PC-3 (cell line): ENCODE data around the gene ZFHX3. TPM values are rescaled to one million over a fixed set of nuclear protein-coding genes. Genes with fewer than 3 reads are reported as not detected.

ENCODE experiments used
- ATAC-seq: fragments of 200-7000 bp; cut with Tn5 transposase; 2 replicates; pipeline ENCODE4 v1.9.1; 2020; ENCODE audit warnings: mild to moderate bottlenecking, moderate library complexity
- BruUV-seq: library from RNA; stranded (reverse); fragments of 400-500 nt; replicated peaks from 2 replicates; lab custom pipeline; 2021; lab: Mats Ljungman, UMichigan
- CTCF ChIA-PET: fragments of 300-600 bp; sonication (Branson Sonifier 250); formaldehyde crosslinking; loops from one replicate; lab custom pipeline; 2022; ENCODE audit warnings: antibody characterized with exemption; lab: Charles Lee
- POLR2A ChIA-PET: fragments of 300-600 bp; sonication (Branson Sonifier 250); formaldehyde crosslinking; loops from one replicate; lab custom pipeline; 2022; ENCODE audit warnings: antibody characterized with exemption; ENCODE audit not compliant: unreplicated experiment; lab: Charles Lee
- DNase-seq: peaks from one replicate; pipeline ENCODE4 v3.0.0-alpha.2; 2015
- H2AFZ ChIP-seq: fragments of 300-600 bp; sonication (generic); 2 replicates; pipeline ENCODE4 v1.6.0; 2016; ENCODE audit warnings: antibody characterized with exemption, low read length
- H3F3A ChIP-seq: fragments of 300-600 bp; sonication (generic); one replicate; pipeline ENCODE4 v1.6.0; 2017; ENCODE audit warnings: antibody characterized with exemption, low read length, control low read depth, mild to moderate bottlenecking; ENCODE audit not compliant: unreplicated experiment
- H3K27ac ChIP-seq: fragments of 300-600 bp; sonication (generic); 2 replicates; pipeline ENCODE4 v1.5.1; 2016; ENCODE audit warnings: mild to moderate bottlenecking, low read length
- H3K27me3 ChIP-seq: fragments of 300-600 bp; sonication (generic); 2 replicates; pipeline ENCODE4 v1.6.1; 2016; ENCODE audit warnings: low read length, mixed read lengths
- H3K36me3 ChIP-seq: fragments of 300-600 bp; sonication (generic); 2 replicates; pipeline ENCODE4 v1.6.1; 2016; ENCODE audit warnings: low read depth, mixed run types, low read length, mixed read lengths
- H3K4me1 ChIP-seq: fragments of 300-600 bp; sonication (generic); 2 replicates; pipeline ENCODE4 v1.5.1; 2016; ENCODE audit warnings: low read length; ENCODE audit not compliant: insufficient read depth
- H3K4me2 ChIP-seq: fragments of 300-600 bp; sonication (generic); 2 replicates; pipeline ENCODE4 v1.6.0; 2016; ENCODE audit warnings: low read length
- H3K4me3 ChIP-seq: fragments of 300-600 bp; sonication (generic); 2 replicates; pipeline ENCODE4 v1.5.1; 2016; ENCODE audit warnings: mild to moderate bottlenecking, low read length, mixed read lengths
- H3K79me2 ChIP-seq: fragments of 300-600 bp; sonication (generic); 2 replicates; pipeline ENCODE4 v1.6.1; 2017; ENCODE audit warnings: low read length, mixed read lengths
- H3K9ac ChIP-seq: fragments of 300-600 bp; sonication (generic); 2 replicates; pipeline ENCODE4 v1.6.0; 2016; ENCODE audit warnings: mild to moderate bottlenecking, low read length
- H3K9me2 ChIP-seq: fragments of 300-600 bp; sonication (generic); replicated peaks from 2 replicates; pipeline ENCODE4 v1.6.1; 2016; ENCODE audit warnings: mixed run types, low read length, mixed read lengths
- H3K9me3 ChIP-seq: fragments of 300-600 bp; sonication (generic); 2 replicates; pipeline ENCODE4 v1.6.1; 2016; ENCODE audit warnings: low read length, mixed read lengths
- H4K20me1 ChIP-seq: fragments of 300-600 bp; sonication (generic); 2 replicates; pipeline ENCODE4 v1.6.1; 2016; ENCODE audit warnings: low read length, mixed read lengths
- CTCF ChIP-seq: fragments of 300-600 bp; sonication (generic); conservative IDR thresholded peaks from 2 replicates; pipeline ENCODE4 v1.5.1; 2017; ENCODE audit warnings: antibody characterized with exemption, low read depth, mild to moderate bottlenecking, low read length
- EZH2 ChIP-seq: fragments of 300-600 bp; sonication (generic); IDR thresholded peaks from one replicate; pipeline ENCODE4 v1.6.1; 2017; ENCODE audit warnings: antibody characterized with exemption, mild to moderate bottlenecking, low read length; ENCODE audit not compliant: unreplicated experiment
- EZH2phosphoT487 ChIP-seq: fragments of 300-600 bp; sonication (generic); IDR thresholded peaks from 2 replicates; pipeline ENCODE4 v1.6.1; 2018; ENCODE audit warnings: mild to moderate bottlenecking, antibody characterized with exemption, low read length, borderline replicate concordance
- intact Hi-C: fragments of 100-400 bp; cut with micrococcal nuclease; formaldehyde crosslinking; loops from 2 replicates; pipeline ENCODE4 v1.9.0; 2023
- total RNA-seq: library from RNA; depleted of rRNA; stranded (reverse); fragments of >200 nt; gene quantifications from 2 replicates; pipeline ENCODE4 v1.2.3, GENCODE V29; 2014

ZFHX3 gene
- total RNA-seq, 1 experiment from 2014 or later, result 3.5 TPM

- H2AFZ ChIP-seq, result no peak overlapping the region
- no peaks in the 10 kb centered on the region; the same call in 1 of the 2 replicates for H3K36me3 ChIP-seq
- no peaks in the 10 kb centered on the region for H3K9me3 ChIP-seq
- intact Hi-C loops, result no loop called here
- ChIA-PET CTCF (no interaction called here), POLR2A (no interaction called here)
- no peak overlapping the region for H3K4me2 ChIP-seq
- TF ChIP-seq EZH2 (no peak), EZH2phosphoT487 (no peak), CTCF (no peak)
- no peaks in the 10 kb centered on the region for H3K9me2 ChIP-seq
- no TSS peak for BruUV-seq
- no peaks in the 10 kb centered on the region for H3K4me1 ChIP-seq
- H4K20me1 ChIP-seq, result no peaks in the 10 kb centered on the region
- no peaks in the 10 kb centered on the region for H3F3A ChIP-seq
- no peak overlapping the region for H3K27ac ChIP-seq
- no peak for ATAC-seq
- H3K27me3 ChIP-seq, result no peaks in the 10 kb centered on the region
- no peaks in the 10 kb centered on the region for H3K79me2 ChIP-seq
- DNase-seq, result no peak
- no peak overlapping the region for H3K4me3 ChIP-seq
- H3K9ac ChIP-seq, result no peak overlapping the region
Measured at GRCh38 chr16:72805486-72805885, 242.4 kb downstream of the ZFHX3 start.

DNA sequence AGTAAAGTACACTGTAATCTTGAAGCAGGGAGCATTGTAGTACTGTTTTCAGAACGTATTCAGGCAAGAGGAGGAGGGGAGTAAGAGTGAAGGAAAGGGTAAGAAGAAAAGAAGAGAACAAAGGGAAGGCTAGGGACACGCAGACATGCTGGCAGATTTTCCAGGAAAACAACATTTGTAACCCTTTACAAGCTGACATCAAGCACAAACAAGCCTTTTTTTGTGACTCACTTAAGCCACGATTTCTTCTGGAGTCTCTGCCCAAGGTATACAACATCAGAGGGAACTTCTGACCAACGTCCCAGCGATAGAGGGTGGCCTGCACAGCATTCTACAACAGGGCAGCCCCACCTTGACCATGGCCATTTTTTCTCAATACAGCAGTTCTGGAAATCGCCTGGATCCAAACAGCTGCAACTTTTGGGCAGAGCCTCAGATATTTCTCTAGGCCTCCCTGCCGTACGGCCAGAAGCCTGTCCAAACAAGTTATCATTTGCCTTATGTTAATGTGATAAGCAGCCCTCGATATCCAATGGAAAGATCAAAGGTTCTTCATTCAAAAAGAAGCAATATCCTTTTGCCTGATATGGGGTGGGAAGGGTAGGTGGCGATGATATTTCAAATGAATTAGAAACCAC is 247.3 kb downstream of the ZFHX3 start:
- POLR2A ChIA-PET, result no interaction called here
- ATAC-seq, result no peak

More for the DNA sequence above, 247.3 kb downstream of the ZFHX3 start:
- TF ChIP-seq EZH2phosphoT487 (no peak), EZH2 (no peak), CTCF (no peak)
- Histone ChIP-seq H3K27me3 (no peaks in the 10 kb centered on the region), H2AFZ (no peak overlapping the region), H3K27ac (no peak overlapping the region), H3F3A (no peaks in the 10 kb centered on the region), H4K20me1 (no peaks in the 10 kb centered on the region), H3K9me2 (no peaks in the 10 kb centered on the region), H3K4me3 (no peak overlapping the region), H3K4me2 (no peak overlapping the region), H3K36me3 (peaks cover 18% of the 10 kb centered on the region), H3K9ac (no peak overlapping the region), H3K79me2 (no peaks in the 10 kb centered on the region), H3K9me3 (no peaks in the 10 kb centered on the region), H3K4me1 (no peaks in the 10 kb centered on the region)
- CTCF ChIA-PET, result no interaction called here
- no TSS peak for BruUV-seq
- no peak for DNase-seq
- intact Hi-C loops, result no loop called here
